GM19351 (cell line): ENCODE measurements around the gene MEP1B.

Experiments used
- ATAC-seq: cut with Tn5 transposase; IDR thresholded peaks from one replicate; pipeline ENCODE4 v1.9.1; 2021; ENCODE audit warnings: mild to moderate bottlenecking, moderate library complexity; ENCODE audit not compliant: unreplicated experiment

MEP1B gene

DNA sequence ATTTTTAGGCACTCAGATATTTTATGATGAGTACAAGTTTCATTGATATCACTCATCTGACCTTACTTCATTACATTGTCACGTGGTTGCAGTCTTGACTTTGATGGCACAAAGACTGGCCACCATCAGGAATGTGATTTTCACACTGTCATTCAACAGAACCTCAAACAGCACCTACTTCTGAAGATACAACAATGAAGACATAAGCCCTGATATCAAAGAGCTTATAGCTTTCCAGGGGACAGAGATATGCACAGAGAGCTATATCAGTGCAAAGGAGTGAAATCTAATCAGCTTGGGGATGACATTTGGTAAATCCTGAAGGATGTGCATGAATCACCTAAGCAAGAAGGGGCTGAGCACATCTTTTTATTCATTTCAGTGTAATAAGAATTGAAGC, 72.3 kb downstream of the MEP1B start:
- no peak for ATAC-seq

DNA sequence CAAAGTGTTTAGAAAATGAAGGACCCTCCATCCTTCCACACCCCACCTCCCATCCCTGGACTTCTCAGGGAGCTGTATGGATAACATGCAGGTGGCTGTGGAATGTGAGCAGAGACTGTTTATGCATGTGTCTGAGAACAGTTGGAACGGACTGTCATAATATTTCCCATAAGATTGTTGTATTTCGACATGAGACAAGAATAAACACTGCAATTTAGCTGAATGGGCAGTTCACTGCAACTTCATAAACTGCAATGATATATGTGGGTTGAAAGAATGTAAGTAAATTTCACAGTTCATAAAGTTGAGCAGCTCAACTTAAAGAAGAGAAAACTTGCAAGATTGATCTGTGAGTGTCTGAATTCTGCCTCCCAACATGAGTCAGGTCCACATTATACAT, 74.6 kb downstream of the MEP1B start:
- no peak for ATAC-seq

DNA sequence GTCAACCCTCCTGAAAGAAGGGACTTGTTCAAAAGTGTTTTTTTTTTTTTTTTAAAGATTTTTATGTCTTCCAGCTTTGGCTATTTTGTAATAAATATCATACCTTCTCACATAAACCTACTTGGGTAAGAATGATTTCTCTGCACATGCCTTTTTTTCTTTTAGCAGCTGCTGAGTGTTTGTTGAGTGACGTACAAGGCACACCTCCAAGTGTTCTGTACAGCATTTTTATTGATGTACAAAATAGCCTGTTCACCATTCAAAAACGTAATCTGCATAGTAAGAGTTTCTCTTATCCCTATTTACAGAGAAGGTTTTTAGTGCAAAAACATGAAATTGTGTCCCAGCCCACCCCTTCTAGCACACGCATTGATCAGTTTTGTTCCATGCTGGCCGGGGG, 77.6 kb downstream of the MEP1B start:
- ATAC-seq, result no peak
